ENCODE measurements around the gene GNAS-AS1.
A peak's percentile ranks its signal among the peaks of the same experiment; 100 is the strongest.

The GNAS-AS1 gene

DNA sequence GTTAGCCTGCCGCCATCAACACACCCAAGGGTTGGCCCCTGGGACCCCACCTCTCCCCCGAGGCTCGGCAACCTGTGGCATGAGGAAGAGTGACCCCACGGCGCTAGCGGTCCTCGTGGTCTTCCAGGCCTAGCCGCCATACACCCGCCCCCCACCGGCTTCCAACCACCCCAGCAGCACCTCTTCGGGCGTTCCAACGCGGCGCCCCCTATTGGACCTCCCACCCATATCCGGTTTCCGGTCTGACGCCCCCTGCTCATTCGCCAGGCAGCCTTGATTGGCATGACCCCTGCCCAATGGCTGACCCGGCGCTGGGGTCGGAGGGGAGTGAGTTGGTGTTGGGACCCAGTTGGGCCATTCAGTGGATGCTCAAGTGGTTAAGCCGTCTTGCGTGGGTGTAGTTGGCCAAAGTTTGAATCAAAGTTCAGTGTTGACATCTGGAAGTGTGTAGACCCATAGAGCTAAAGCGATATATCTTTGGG, at the start of gene GNAS-AS1:
Gene GNAS-AS1 (minus strand): TSS at position 210 of the 482 bp plus-strand sequence.
- 0 out of 2 replicates have a peak, but pooled peaks cover 5% of the 10 kb centered on the region for H4K20me1 ChIP-seq
- no peak for TF ChIP-seq Cebpa-rat (IDR thresholded peaks at IDR 0.05)
- peaks cover 64% of the 10 kb centered on the region for H3K27me3 ChIP-seq
- peaks cover 15% of the 10 kb centered on the region for H3K4me1 ChIP-seq
- H3K9me3 ChIP-seq, result peaks cover 56% of the 10 kb centered on the region
- H3K36me3 ChIP-seq, result 0 out of 2 replicates have a peak, but pooled peaks cover 3% of the 10 kb centered on the region
- no peak within 1 kb of the TSS for H3K27ac ChIP-seq
- no peak within 1 kb of the TSS for H3K4me2 ChIP-seq
- peak within 1 kb of the TSS; percentile 47; the same call in 1 of the 2 replicates for H3K4me3 ChIP-seq
- H3K9ac ChIP-seq, result no peak within 1 kb of the TSS

DNA sequence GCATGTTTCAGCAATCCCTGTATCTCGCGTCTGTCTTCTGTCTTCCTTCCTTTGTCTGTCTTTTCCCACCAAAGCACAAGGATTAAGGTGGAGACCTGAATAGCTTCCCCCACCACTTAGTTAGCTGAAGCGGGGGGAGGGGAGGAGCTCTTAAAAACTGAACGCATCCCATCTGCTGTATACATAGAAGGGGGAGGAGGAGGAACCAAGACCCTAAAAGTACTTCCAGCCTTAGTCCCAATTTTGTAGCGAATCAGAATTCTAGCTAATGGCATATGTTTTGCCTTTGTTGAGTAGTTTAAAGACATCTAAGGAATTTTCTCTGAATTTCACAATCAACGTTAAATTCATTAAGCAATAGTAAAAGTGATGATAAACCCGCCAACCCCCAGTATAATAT, 49.7 kb upstream of the GNAS-AS1 start:
- Histone ChIP-seq H3K36me3 (peaks cover 96% of the 10 kb centered on the region), H3K9ac (peak overlapping the region; percentile 3; the same call in 1 of the 2 replicates), H3K27ac (no peak overlapping the region), H3K4me1 (peaks cover 98% of the 10 kb centered on the region), H3K4me2 (peak overlapping the region; percentile 36), H4K20me1 (peaks cover 100% of the 10 kb centered on the region), H3K9me3 (no peaks in the 10 kb centered on the region), H3K4me3 (no peak overlapping the region), H3K27me3 (no peaks in the 10 kb centered on the region)
- no peak; the same call in 1 of the 2 replicates for TF ChIP-seq Cebpa-rat (IDR thresholded peaks at IDR 0.05)

DNA sequence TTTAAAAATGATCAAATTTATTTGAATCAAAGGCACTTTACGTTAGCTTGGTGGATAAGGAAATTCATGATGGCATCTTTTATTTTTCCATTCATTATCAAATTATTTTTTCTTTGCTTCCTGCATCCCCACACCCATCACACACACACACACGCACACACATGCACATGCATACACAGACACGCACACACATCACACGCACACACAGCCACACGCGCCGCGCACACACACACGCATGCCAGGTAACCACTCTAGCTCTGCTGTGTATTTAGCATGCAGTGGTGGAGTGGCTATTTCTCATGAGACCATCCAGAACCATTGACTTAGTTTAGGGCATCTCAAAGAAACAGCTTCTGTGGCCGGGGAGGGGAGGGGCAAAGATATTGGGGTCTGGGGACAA, 48.8 kb upstream of the GNAS-AS1 start:
- no peak overlapping the region for H3K4me3 ChIP-seq
- H3K27ac ChIP-seq, result no peak overlapping the region
- peaks cover 98% of the 10 kb centered on the region for H3K4me1 ChIP-seq
- H3K9me3 ChIP-seq, result no peaks in the 10 kb centered on the region
- H4K20me1 ChIP-seq, result peaks cover 100% of the 10 kb centered on the region
- no peak for TF ChIP-seq Cebpa-rat (IDR thresholded peaks at IDR 0.05)
- peak overlapping the region; percentile 36 for H3K9ac ChIP-seq
- H3K4me2 ChIP-seq, result peak overlapping the region; percentile 85
- H3K27me3 ChIP-seq, result no peaks in the 10 kb centered on the region
- H3K36me3 ChIP-seq, result peaks cover 90% of the 10 kb centered on the region

- H3K36me3 ChIP-seq, result peaks cover 83% of the 10 kb centered on the region
- no peak for TF ChIP-seq Cebpa-rat (IDR thresholded peaks at IDR 0.05)
- H3K4me3 ChIP-seq, result no peak overlapping the region
- H3K27me3 ChIP-seq, result no peaks in the 10 kb centered on the region
- no peaks in the 10 kb centered on the region for H3K9me3 ChIP-seq
- peaks cover 100% of the 10 kb centered on the region for H4K20me1 ChIP-seq
- H3K27ac ChIP-seq, result peak overlapping the region; percentile 71; the same call in 1 of the 2 replicates
- peak overlapping the region; percentile 85 for H3K4me2 ChIP-seq
- peak overlapping the region; percentile 36 for H3K9ac ChIP-seq
- H3K4me1 ChIP-seq, result peaks cover 98% of the 10 kb centered on the region
Observed at GRCh38 chr20:58898629-58899408, 48.1 kb upstream of the GNAS-AS1 start.

DNA sequence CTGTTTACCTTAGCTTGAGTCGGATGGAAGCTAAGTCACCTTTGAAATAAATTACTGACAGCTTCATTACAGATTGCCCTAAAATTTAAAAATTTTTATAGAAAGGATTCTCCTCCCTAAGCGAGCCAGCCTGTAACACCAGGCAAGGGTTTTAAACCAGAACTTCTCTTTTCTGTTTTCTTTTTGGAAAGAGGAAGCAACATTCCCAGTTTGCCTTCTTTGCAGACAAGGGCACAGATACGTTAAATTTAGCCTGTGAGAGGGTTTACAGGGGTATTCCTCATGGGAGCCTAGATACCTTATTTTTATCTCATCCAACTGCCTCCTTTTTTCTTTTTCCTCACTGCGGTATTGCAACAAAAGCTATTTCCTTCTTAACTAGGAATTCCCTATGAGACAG, 46.8 kb upstream of the GNAS-AS1 start:
- TF ChIP-seq Cebpa-rat (IDR thresholded peaks at IDR 0.05), result no peak
- Histone ChIP-seq H3K9ac (peak overlapping the region; percentile 85), H3K27ac (peak overlapping the region; percentile 71), H3K4me1 (peaks cover 92% of the 10 kb centered on the region), H3K4me3 (peak overlapping the region; percentile 57), H4K20me1 (peaks cover 99% of the 10 kb centered on the region), H3K27me3 (no peaks in the 10 kb centered on the region), H3K36me3 (peaks cover 69% of the 10 kb centered on the region), H3K9me3 (no peaks in the 10 kb centered on the region), H3K4me2 (peak overlapping the region; percentile 85)

DNA sequence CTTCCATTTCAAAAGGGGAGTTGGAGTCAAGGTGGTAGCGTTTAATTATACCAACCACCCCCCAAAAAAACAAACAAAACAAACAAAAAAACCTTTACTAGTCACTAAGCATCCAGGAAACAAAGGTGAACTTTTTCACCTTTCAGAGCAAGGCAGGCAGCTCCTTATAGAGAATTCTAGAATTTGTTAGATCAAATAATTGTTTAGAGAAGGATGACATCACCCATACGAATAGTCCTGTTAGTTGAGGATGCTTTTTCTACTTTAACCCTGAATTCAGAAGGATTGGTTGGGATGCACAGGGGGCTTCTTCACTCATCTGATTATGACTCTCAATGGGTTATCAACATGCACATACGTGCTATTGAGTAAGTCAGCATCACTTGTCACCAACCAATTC, 46.1 kb upstream of the GNAS-AS1 start:
- Histone ChIP-seq H3K4me2 (peak overlapping the region; percentile 85), H3K9ac (peak overlapping the region; percentile 85; the same call in 1 of the 2 replicates), H3K4me3 (peak overlapping the region; percentile 57), H3K27ac (peak overlapping the region; percentile 90), H4K20me1 (peaks cover 93% of the 10 kb centered on the region), H3K9me3 (no peaks in the 10 kb centered on the region), H3K27me3 (no peaks in the 10 kb centered on the region), H3K4me1 (peaks cover 86% of the 10 kb centered on the region), H3K36me3 (peaks cover 63% of the 10 kb centered on the region)
- no peak for TF ChIP-seq Cebpa-rat (IDR thresholded peaks at IDR 0.05)

- TF ChIP-seq Cebpa-rat (IDR thresholded peaks at IDR 0.05), result no peak
- Histone ChIP-seq H3K27me3 (no peaks in the 10 kb centered on the region), H3K36me3 (peaks cover 52% of the 10 kb centered on the region), H3K9ac (peak overlapping the region; percentile 85), H3K4me3 (peak overlapping the region; percentile 74), H4K20me1 (peaks cover 80% of the 10 kb centered on the region), H3K4me2 (peak overlapping the region; percentile 85), H3K4me1 (peaks cover 75% of the 10 kb centered on the region), H3K27ac (peak overlapping the region; percentile 90), H3K9me3 (no peaks in the 10 kb centered on the region)
Observed at GRCh38 chr20:58895448-58896180, 44.9 kb upstream of the GNAS-AS1 start.

- Histone ChIP-seq H3K27ac (peak overlapping the region; percentile 90), H3K36me3 (peaks cover 44% of the 10 kb centered on the region), H3K4me1 (peaks cover 73% of the 10 kb centered on the region), H4K20me1 (peaks cover 73% of the 10 kb centered on the region), H3K9ac (peak overlapping the region; percentile 85), H3K27me3 (no peaks in the 10 kb centered on the region), H3K4me3 (peak overlapping the region; percentile 74), H3K9me3 (no peaks in the 10 kb centered on the region), H3K4me2 (peak overlapping the region; percentile 85)
- no peak for TF ChIP-seq Cebpa-rat (IDR thresholded peaks at IDR 0.05)
Observed at GRCh38 chr20:58894652-58895447, 44.1 kb upstream of the GNAS-AS1 start.
